Smooth muscle cell of bladder (primary cell): Measurements from ENCODE around the gene PARG. TPM values are rescaled to one million over a fixed set of nuclear protein-coding genes. Genes with fewer than 3 reads are reported as not detected.

Experiments
- total RNA-seq: library from RNA; depleted of rRNA; stranded (reverse); fragments of >200 nt; gene quantifications from 2 replicates; pipeline ENCODE4 v1.2.3, GENCODE V29; 2014

PARG gene
- 30.7 and 38.4 TPM in 2 replicates for total RNA-seq

DNA sequence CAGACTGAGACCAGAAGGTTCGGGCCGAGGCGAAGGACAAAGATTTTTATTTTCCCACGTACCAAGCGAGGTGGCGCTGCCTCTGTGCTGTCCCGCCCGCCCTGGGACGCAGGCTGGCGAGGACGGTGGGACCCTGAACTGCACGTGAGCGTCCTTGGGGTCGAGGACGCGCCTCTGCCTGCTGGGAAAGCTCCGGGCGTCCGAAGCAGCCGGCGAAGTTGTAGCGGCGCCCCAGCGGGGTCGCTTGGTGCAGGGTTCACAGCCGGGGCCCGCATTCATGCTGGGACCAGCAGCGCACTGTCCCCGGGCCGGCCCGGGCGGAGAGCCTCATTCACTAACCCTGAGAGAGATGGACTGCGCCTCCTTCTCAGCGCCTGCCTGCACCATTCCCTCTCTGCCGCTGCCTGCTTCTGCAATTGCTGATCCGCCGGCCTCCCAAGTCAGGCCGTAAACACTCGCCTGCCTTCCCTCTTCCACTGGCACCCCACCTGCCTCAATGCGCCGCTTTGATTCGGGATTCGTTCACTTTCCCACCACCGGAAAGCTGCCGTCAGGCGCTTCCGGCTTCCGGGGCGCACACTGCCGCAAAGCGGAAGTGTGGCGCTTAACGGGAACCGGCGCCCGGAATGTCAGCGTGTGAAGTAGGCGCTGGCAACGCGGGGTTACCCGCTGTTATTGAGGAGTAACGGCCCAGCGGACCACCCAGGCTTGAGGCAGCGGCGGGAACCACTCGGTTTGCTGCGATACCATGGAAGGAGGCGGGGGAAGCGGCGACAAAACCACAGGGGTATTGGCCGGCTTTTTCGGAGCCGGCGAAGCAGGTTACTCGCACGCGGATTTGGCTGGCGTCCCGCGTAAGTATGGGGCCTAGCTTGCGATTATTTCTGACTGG is at the start of gene PARG, which contains the start of gene TIMM23B:
Gene PARG, minus strand, starts transcription at position 581 of the 892 bp plus-strand sequence. Its CDS starts 302 bp downstream, at position 279.
Gene TIMM23B, plus strand, starts transcription at position 607 of the 892 bp plus-strand sequence. Its CDS starts 142 bp downstream, at position 749.

DNA sequence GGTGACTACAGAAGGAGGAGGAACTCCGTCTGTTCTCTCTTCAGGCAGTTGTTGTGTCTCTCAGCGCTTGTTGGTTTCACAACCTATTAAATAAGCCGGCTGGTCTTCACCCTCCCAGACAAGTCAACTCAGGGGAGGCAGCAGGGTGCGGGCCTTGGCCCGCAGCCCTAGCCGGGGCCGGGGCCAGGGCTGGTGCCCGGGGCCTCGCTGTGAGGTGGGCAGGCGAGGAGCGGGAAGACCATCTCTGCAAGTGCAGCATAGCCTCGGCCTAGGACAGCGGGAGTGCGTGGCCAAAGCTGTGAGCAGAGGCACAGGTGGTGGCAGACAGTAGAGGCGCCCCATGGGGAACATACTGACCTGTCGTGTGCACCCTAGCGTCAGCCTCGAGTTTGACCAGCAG is 46.5 kb upstream of the PARG start, which contains the start of gene AGAP6:
Gene AGAP6, plus strand, starts transcription at position 31 of the 400 bp plus-strand sequence. Its CDS starts 310 bp downstream, at position 341.

Other genes starting within 250 kb of the PARG start
- 0.14 and 0.46 TPM in 2 replicates for gene OGDHL, start 179.7 kb downstream of the PARG start, total RNA-seq
- 14.4 and 17.4 TPM in 2 replicates for gene TIMM23B, start within 50 bp of the PARG start, total RNA-seq
- gene AGAP6, start 46.4 kb upstream of the PARG start, total RNA-seq: 1.7 and 2.0 TPM in 2 replicates
- gene WASHC2A, start 125.9 kb upstream of the PARG start, total RNA-seq: 50.3 and 64.0 TPM in 2 replicates